Activated T-cell treated with anti-CD3 and anti-CD28 coated beads for 48 hours (primary cell): ENCODE results near the gene MRPL41.
"Not testable (repeated sequence)": the region's sequence is repeated elsewhere in the genome, so short reads cannot be mapped to it uniquely, and the experiment has no call there.

Source experiments
- DNase-seq: peaks from one replicate; pipeline ENCODE4 v3.0.0-alpha.2; 2020; ENCODE audit warnings: low read depth

The MRPL41 gene

DNA sequence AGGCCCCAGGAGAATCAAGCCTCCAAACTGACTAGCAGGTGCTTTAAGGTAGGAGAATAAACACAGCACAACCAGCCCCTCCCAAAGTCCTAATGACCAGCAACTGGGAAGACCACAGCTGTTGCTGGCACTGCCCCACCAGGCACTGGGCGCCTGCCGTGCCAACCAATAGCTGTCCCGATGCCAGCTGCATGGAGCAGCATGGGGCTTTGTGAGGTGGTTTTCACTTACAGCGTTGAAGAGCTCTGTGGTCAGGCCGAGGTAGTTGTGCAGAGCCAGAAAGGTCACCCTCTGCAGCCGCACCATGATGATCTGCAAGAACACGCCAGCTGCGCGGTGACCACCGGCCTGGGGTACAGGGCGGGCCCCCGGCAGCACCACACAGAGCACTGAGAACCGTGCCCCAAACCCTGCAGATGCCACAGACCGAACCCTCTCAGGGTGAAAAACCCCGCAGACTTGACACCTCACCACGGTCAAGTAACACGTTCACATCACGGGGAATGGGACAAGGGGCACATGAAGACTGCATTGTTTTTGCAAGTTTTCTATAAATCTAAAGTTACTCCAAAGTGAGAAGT, 30.2 kb upstream of the MRPL41 start:
- DNase-seq, result no peak

GRCh38 chr9:137522746-137523455, 28.8 kb upstream of the MRPL41 start:
- no peak for DNase-seq

DNA sequence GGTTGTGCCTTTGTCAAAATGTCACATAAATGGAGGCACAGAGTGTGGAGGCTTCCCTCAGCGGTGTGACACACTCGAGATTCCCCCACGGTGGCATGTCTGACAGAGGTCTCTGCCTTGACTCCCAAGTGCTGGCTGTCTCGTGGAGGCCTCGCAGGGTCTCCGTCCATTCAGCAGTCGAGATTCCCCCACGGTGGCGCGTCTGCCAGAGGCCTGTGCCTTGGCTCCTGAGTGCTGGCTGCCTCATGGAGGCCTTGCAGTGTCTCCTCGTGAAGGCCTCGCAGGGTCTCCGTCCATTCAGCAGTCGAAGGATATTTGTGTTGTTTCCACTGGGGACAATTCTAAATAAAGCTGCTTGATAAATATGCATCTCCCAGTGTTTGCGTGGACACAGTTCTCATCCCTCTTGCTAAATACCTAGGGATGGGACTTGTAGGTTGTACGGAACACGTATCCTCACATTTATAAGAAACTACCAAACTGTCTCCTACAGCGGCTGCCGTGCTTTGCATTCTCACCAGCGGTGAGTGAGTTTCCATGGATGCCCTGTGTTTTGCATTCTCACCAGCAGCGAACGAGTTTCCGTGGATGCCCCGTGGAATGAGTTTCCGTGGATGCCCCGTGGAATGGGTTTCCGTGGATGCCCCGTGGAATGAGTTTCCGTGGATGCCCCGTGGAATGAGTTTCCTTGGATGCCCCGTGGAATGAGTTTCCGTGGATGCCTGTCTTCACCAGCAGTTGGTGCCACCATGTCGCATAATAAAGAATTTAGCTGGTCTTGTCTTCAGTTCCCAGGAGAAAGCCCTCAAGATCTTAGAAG, 27.3 kb upstream of the MRPL41 start:
- DNase-seq, result no peak

- DNase-seq, result no peak
These were observed 26.7 kb upstream of the MRPL41 start for GRCh38 chr9:137524981-137525317.

DNA sequence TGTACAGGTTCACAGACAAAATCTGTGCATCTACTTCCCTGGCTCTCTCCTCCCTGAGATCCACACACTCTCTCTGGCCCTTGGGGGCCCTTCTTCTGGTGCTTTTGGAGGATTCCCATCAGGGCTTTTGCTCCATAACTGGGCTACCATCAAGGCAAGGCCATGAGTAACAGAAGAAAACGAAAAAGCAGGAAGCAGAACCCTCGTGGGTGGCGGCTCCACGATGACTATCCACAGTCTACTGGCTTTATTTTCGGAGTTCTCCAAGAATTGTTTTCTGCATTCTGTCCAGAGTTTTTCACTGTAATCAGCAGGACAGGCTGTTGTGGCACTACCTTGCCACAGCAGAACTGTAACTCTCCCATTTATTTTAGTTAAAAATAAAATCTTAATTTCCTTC, 21.3 kb upstream of the MRPL41 start:
- DNase-seq, result no peak

GRCh38 chr9:137531099-137531765, 20.4 kb upstream of the MRPL41 start:
- no peak for DNase-seq

DNA sequence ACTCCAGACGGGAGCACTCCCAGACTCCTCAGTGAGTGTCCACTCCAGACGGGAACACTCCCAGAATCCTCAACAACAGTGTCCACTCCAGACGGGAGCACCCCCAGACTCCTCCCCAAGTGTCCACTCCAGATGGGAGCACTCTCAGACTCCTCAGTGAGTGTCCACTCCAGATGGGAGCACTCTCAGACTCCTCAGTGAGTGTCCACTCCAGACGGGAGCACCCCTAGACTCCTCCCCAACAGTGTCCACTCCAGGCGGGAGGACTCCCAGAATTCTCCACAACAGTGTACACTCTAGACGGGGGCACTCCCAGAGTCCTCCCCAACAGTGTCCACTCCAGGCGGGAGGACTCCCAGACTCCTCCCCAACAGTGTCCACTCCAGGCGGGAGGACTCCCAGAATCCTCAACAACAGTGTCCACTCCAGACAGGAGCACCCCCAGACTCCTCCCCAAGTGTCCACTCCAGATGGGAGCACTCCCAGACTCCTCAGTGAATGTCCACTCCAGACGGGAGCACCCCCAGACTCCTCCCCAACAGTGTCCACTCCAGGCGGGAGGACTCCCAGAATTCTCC, 18.7 kb upstream of the MRPL41 start:
- DNase-seq, result not testable (repeated sequence)

DNA sequence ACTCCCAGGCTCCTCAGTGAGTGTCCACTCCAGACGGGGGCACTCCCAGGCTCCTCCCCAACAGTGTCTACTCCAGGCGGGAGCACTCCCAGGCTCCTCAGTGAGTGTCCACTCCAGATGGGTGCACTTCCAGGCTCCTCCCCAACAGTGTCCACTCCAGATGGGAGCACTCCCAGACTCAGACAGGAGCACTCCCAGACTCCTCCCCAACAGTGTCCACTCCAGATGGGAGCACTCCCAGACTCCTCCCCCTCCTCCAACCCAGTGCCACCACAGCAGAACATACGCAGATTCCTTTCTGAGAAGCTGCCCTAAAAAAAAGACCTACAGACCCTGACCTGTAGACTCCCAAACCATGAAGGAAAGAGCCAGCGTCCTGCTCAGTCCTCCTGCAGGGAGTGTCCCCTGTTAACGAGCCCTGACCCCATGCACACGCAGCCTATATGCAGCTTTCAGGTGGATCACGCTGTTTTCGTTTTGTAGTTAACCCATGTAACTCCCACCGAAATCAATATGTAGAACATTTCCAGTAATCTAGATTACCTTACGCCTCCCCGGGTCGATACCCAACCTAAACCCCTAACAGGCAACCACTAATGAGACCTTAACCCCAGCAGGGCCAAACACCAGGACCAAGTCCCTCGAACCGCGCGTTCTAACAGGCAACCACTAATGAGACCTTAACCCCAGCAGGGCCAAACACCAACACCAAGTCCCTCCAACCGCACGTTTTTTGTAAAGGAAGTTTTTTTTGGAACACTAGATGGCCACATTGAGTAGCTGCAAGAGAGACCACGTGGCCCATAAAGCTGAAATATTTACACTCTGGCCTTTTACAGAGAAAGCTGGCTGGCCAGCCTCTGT, 17.2 kb upstream of the MRPL41 start:
- no peak for DNase-seq

DNA sequence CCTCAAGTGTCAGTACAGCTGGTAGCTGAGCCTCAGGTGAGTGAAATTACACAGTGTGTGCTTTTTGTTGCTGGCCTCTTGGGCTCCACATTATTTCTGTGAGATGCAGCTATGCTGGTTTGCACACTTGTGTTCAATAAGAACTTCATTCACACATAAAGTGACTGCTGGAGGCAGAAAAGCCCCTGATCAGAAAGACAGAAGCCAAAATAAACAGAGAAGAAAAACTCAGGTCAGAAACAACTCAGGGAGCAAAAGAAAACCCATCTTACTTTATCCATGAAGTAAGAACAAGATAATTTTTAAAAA, 16.6 kb upstream of the MRPL41 start:
- peak; percentile 18 for DNase-seq

DNA sequence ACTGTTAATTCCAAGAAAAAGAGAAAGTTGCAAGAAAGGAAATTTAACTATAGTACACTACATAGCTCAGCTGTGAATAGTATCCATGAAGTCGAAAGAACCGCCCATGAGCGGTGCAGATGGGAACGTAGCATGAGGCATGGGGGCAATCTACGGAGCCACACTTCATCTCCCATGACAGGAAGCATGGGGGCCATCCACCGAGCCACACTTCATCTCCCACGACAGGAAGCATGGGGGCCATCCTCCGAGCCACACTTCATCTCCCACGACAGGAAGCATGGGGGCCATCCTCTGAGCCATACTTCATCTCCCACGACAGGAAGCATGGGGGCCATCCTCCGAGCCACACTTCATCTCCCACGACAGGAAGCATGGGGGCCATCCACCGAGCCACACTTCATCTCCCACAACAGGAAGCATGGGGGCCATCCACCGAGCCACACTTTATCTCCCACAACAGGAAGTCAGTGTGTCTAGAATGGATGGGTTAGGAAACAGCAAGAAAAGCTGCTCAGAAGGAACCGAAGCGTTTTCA, 15.0 kb upstream of the MRPL41 start:
- not testable (repeated sequence) for DNase-seq

- DNase-seq, result no peak
These were observed 13.6 kb upstream of the MRPL41 start for GRCh38 chr9:137538058-137538457.

DNA sequence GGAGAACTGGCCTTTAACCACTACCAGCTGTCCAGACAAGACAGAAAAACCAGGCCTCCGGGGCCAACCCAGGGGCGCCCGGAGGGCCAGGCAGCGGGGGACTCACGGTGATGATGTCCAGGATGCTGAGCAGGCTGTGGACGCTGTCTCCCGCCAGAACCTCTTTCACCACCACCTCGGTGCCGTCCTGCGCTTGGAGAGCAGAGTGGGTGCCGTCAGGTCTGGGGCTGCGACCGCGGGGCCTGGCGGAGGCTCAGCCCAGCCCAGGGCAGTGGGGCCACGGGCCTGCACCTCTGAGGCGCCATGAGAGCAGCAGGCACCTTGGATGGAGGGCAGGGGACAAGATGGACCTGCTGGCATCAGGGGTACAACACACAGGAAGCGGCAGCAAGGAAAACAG, 11.1 kb upstream of the MRPL41 start:
- DNase-seq, result no peak

- DNase-seq, result no peak
These were observed 9.2 kb upstream of the MRPL41 start for GRCh38 chr9:137542486-137542885.

DNA sequence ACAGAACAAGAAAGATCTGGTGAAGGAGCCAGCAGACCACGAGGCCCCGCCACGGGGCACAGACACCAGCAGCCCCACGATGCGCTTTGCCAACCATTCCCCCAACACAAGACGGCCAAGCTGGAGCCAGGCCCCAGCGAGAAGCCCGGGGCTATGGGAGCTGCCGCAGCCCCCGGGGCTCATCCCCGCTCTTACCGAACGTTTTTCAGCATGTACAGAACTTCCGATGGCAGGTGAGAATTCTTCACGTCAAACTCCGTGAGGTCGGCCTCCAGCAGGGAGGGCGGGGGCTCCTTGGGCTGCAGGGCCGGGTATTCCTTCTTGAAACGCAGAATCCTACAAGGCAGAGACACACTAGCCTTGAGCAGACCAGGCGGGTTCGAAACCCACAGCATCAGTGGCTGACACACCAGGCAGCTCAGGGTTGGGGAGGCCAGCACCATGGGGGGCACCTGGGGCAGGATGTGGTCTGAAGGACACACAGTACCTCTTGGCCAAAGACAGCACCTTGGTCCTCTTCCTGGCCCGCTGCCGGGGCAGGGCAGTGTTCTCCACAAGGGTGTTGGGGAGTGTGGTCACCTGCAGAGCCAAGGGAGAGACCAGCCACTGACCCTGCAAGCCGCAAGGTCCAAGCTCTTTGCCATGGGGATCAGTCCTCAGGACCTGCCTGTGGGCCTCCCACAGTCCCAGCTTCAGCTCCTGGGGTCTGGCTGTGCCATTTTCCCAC, 8.3 kb upstream of the MRPL41 start:
- DNase-seq, result no peak

DNA sequence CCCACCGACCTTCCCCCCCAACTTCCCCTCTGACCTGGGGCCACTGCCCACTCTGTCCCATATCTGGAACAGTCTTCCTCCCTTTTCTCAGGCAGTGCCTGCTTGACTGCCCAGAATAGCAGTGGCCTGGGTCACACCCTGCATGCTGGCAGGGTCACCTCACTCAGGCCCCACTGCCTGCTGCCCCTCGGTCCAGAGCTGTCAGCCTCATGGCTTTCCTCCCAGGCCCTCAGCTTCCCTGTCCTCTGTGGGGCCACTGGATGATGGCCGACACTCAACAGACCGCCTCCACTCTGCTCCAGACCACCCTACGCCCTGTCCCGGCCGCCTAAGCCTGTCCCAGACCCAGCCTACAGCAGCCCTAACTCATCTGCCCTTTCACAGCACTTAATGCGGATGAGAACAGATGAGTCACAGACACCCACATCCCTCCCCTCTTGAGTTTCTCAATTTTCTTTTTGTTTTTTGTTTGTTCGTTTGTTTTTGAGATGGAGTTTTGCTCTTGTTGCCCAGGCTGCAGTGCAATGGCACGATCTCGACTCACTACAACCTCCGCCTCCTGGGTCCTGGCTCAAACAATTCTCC, 7.4 kb upstream of the MRPL41 start:
- no peak for DNase-seq

- DNase-seq, result no peak
These were observed 6.6 kb upstream of the MRPL41 start for GRCh38 chr9:137545123-137545522.

GRCh38 chr9:137547687-137548543, 3.8 kb upstream of the MRPL41 start:
- DNase-seq, result no peak

DNA sequence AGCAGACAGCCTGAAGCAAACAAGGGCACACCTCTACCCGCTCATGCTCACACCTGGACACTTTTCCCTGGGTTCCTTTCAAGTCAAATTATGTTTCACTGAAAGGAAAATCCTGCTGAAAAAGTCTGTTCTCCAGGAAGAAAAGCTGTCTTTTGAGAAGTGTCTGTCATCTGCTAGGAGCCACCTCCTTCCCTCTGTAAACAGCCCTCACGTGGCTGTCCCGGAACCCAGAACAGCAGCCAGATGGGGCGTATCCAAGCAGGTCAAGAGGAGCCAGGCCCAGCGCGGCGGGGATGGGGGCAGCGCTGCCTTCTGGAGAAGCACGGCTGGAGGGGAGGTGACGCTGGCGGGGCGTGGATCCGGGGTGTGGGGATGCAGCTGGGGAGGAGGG, 1.5 kb upstream of the MRPL41 start, which contains the start of gene PNPLA7:
Gene PNPLA7 (minus strand): TSS at position 172 of the 391 bp plus-strand sequence. CDS start 205 bp downstream, outside the sequence.
- peak; percentile 31 for DNase-seq

GRCh38 chr9:137550958-137551263, 768 bp upstream of the MRPL41 start:
- DNase-seq, result not testable (repeated sequence)
